ENCODE data around the gene FMOD. TPM values are rescaled to one million over a fixed set of nuclear protein-coding genes. Genes with fewer than 3 reads are reported as not detected.

The FMOD gene
- total RNA-seq, 3 donors from 2014 or later (not counting 1 experiment from before 2014, with no cell fraction given) = not detected

DNA sequence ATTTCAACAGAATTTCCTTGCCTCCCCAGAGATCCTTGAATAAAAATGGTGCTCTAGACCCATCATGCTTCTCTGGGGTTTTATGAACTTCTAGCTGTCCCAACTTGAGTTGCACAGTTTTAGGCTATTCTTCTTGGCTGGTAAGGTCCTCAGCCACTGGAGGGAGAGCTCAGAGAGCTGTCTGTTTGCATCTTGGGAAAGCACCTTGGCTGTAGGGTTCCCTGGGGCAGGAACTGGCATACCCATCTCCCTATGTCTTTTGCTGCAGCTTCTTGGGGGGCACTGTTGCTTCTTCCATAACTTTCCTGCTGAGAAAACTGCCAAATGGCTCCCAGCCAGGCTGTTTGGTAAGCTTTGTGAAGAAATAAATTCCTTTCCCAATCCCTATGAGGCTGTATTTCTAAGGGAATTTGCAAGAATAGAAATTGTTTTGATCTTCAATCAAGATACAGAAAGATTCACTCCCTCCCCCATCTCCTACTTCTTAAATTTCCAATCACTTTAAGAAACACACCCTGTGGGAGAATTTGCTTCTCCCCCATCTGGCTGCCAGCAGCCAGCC is 8.2 kb upstream of the FMOD start:
- Mint-ChIP-seq H3K36me3 (no peaks in the 10 kb centered on the region), H3K4me1 (peaks cover under 1 to 1% of the 10 kb centered on the region in 2 donors), H3K27me3 (ENCODE audit: low read depth in 2 of 2) (peaks cover 24 to 45% of the 10 kb centered on the region in 2 donors), H3K9me3 (no peaks in the 10 kb centered on the region), H3K27ac (no peak overlapping the region), H3K4me3 (no peak overlapping the region)
- Histone ChIP-seq H3K36me3 (ENCODE audit: control insufficient read depth, insufficient read depth, low read length) (no peaks in the 10 kb centered on the region), H3K4me1 (ENCODE audit: control insufficient read depth, insufficient read depth, low read length) (peaks cover 1% of the 10 kb centered on the region), H3K9me3 (ENCODE audit: control insufficient read depth, insufficient read depth, low read length) (no peaks in the 10 kb centered on the region), H3K4me3 (ENCODE audit: low read length) (no peak overlapping the region), H3K27me3 (ENCODE audit: control insufficient read depth, insufficient read depth, low read length) (peaks cover 2% of the 10 kb centered on the region), H3K27ac (ENCODE audit: low read length) (no peak overlapping the region)
- DNase-seq (no peak), ATAC-seq (no peak)
- intact Hi-C loops (cut with micrococcal nuclease) = no loop called here
- TF ChIP-seq, protein P1, sequence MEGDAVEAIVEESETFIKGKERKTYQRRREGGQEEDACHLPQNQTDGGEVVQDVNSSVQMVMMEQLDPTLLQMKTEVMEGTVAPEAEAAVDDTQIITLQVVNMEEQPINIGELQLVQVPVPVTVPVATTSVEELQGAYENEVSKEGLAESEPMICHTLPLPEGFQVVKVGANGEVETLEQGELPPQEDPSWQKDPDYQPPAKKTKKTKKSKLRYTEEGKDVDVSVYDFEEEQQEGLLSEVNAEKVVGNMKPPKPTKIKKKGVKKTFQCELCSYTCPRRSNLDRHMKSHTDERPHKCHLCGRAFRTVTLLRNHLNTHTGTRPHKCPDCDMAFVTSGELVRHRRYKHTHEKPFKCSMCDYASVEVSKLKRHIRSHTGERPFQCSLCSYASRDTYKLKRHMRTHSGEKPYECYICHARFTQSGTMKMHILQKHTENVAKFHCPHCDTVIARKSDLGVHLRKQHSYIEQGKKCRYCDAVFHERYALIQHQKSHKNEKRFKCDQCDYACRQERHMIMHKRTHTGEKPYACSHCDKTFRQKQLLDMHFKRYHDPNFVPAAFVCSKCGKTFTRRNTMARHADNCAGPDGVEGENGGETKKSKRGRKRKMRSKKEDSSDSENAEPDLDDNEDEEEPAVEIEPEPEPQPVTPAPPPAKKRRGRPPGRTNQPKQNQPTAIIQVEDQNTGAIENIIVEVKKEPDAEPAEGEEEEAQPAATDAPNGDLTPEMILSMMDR (IDR thresholded peaks at IDR 0.05) = no peak

GRCh38 chr1:203354246-203354645 is 3.3 kb upstream of the FMOD start:
- H3K27me3 Mint-ChIP-seq (ENCODE audit: low read depth in 2 of 2) = peaks cover 43 to 67% of the 10 kb centered on the region in 2 donors
- no peak overlapping the region for H3K27ac ChIP-seq (ENCODE audit: low read length)
- H3K4me1 ChIP-seq (ENCODE audit: control insufficient read depth, insufficient read depth, low read length) = peaks cover 6% of the 10 kb centered on the region
- no peaks in the 10 kb centered on the region for H3K9me3 Mint-ChIP-seq
- no peak for ATAC-seq
- TF ChIP-seq, protein P1 (IDR thresholded peaks at IDR 0.05) = no peak
- no peaks in the 10 kb centered on the region for H3K36me3 ChIP-seq (ENCODE audit: control insufficient read depth, insufficient read depth, low read length)
- no peaks in the 10 kb centered on the region for H3K36me3 Mint-ChIP-seq
- H3K27me3 ChIP-seq (ENCODE audit: control insufficient read depth, insufficient read depth, low read length) = peaks cover 2% of the 10 kb centered on the region
- no peak overlapping the region for H3K4me3 ChIP-seq (ENCODE audit: low read length)
- H3K27ac Mint-ChIP-seq = no peak overlapping the region
- intact Hi-C loops (cut with micrococcal nuclease) = no loop called here
- no peak overlapping the region for H3K4me3 Mint-ChIP-seq
- no peak for DNase-seq
- no peaks in the 10 kb centered on the region for H3K9me3 ChIP-seq (ENCODE audit: control insufficient read depth, insufficient read depth, low read length)
- 93% methylated on average over 2 of the region's 2 CpGs for WGBS (ENCODE audit: insufficient coverage)
- H3K4me1 Mint-ChIP-seq = peaks cover 11% of the 10 kb centered on the region in 2 donors

DNA sequence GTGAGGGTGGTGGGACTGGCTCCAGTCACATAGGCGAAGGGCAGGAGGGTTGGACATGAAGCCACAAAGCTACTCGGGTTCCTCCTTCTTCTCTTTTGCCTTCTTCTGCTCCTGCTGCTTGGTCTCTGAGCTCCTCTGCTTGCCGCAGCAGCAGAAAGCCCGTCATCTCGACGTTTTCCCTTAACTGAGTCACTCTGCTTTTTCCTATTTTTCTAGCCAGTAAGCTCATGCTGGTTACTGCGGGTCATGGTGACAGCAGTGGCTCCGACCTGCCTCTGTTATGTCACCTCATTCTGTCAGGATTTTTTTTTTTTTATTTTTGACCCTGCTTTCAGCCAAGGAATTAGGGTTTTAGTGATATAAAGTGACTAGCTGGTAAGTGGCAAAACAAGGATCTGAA is 2.6 kb upstream of the FMOD start:
- H3K4me1 Mint-ChIP-seq = peaks cover 11% of the 10 kb centered on the region in 2 donors
- H3K36me3 Mint-ChIP-seq = no peaks in the 10 kb centered on the region
- no peak for ATAC-seq
- Histone ChIP-seq H3K36me3 (ENCODE audit: control insufficient read depth, insufficient read depth, low read length) (no peaks in the 10 kb centered on the region), H3K9me3 (ENCODE audit: control insufficient read depth, insufficient read depth, low read length) (no peaks in the 10 kb centered on the region), H3K4me3 (ENCODE audit: low read length) (no peak overlapping the region), H3K27me3 (ENCODE audit: control insufficient read depth, insufficient read depth, low read length) (peaks cover 2% of the 10 kb centered on the region), H3K27ac (ENCODE audit: low read length) (no peak overlapping the region), H3K4me1 (ENCODE audit: control insufficient read depth, insufficient read depth, low read length) (peaks cover 6% of the 10 kb centered on the region)
- no peak overlapping the region for H3K4me3 Mint-ChIP-seq
- no peak for DNase-seq
- WGBS (ENCODE audit: insufficient coverage) = 78% methylated on average over 8 of the region's 8 CpGs
- TF ChIP-seq, protein P1 (IDR thresholded peaks at IDR 0.05) = no peak
- intact Hi-C loops (cut with micrococcal nuclease) = no loop called here
- H3K27ac Mint-ChIP-seq = no peak overlapping the region
- H3K27me3 Mint-ChIP-seq (ENCODE audit: low read depth in 2 of 2) = peaks cover 43 to 61% of the 10 kb centered on the region in 2 donors
- no peaks in the 10 kb centered on the region for H3K9me3 Mint-ChIP-seq
